ENCODE results near the gene PCDH9.

- TF ChIP-seq FOXP2 (optimal IDR thresholded peaks at IDR 0.05; ENCODE audit: borderline replicate concordance, extremely low read depth, extremely low read length, insufficient read depth): no peak
- TF ChIP-seq TAF1 (IDR thresholded peaks at IDR 0.05; ENCODE audit: borderline replicate concordance, insufficient read depth, low read length): no peak
- TF ChIP-seq POLR2AphosphoS5 (IDR thresholded peaks at IDR 0.05; ENCODE audit: low read depth, low read length): no peak
- TF ChIP-seq REST (IDR thresholded peaks at IDR 0.05; ENCODE audit: insufficient read depth in 1 of 2, low read depth in 2 of 2, low read length in 2 of 2): no peak
- no peak for TF ChIP-seq SIN3A (IDR thresholded peaks at IDR 0.05; ENCODE audit: borderline replicate concordance, insufficient read depth, low read length)
Measured at GRCh38 chr13:66365101-66365500, 865.0 kb downstream of the PCDH9 start.
